Fibroblast of lung (primary cell): ENCODE data around the gene PEX12. TPM values are rescaled to one million over a fixed set of nuclear protein-coding genes. Genes with fewer than 3 reads are reported as not detected.

Experiments
- polyA plus RNA-seq, 2 donors: library from polyadenylated mRNA; depleted of rRNA in 1 of 2; stranded (reverse) in 1 of 2; unstranded in 1 of 2; fragments of >200 nt; gene quantifications; 2 replicates each; pipeline ENCODE4 v1.2.1, GENCODE V29; 2011 to 2012; ENCODE audit warnings: missing spikeins in 1 of 2
- total RNA-seq: library from RNA; depleted of rRNA; stranded (reverse); fragments of >200 nt; gene quantifications from 2 replicates; pipeline ENCODE4 v1.2.1, GENCODE V29; 2014

PEX12 gene
- total and polyA plus RNA-seq, 2 donors (not counting 1 experiment from before 2014, with no cell fraction given), result 7.1 to 9.5 TPM

Other genes starting within 250 kb of the PEX12 start
- gene SLFN11, start 204.9 kb downstream of the PEX12 start, total RNA-seq, result 74.1 and 102 TPM in 2 replicates
- 61.3 and 63.6 TPM in 2 replicates for gene SLFN11, start 204.9 kb downstream of the PEX12 start, polyA plus RNA-seq
- gene SLFN12, start 146.1 kb downstream of the PEX12 start, total RNA-seq, result 26.2 and 34.0 TPM in 2 replicates
- gene SLFN12, start 146.1 kb downstream of the PEX12 start, polyA plus RNA-seq, result 17.1 and 26.1 TPM in 2 replicates
- gene SLFN13, start 129.8 kb downstream of the PEX12 start, total RNA-seq, result 2.0 and 2.1 TPM in 2 replicates
- 1.3 TPM in 2 replicates for gene SLFN13, start 129.8 kb downstream of the PEX12 start, polyA plus RNA-seq
- gene SLFN12L, start 40.9 kb downstream of the PEX12 start, total RNA-seq, result 0.17 and 0.26 TPM in 2 replicates
- 0.08 and 0.09 TPM in 2 replicates for gene SLFN12L, start 40.9 kb downstream of the PEX12 start, polyA plus RNA-seq
- gene SLFN14, start 17.8 kb downstream of the PEX12 start, total RNA-seq, result not detected in 2 replicates
- gene SLFN14, start 17.8 kb downstream of the PEX12 start, polyA plus RNA-seq, result not detected in 2 replicates
- 61.6 and 109 TPM in 2 replicates for gene AP2B1, start 8.8 kb upstream of the PEX12 start, total RNA-seq
- 226 and 236 TPM in 2 replicates for gene AP2B1, start 8.8 kb upstream of the PEX12 start, polyA plus RNA-seq
- 1.5 and 4.1 TPM in 2 replicates for gene RASL10B, start 153.1 kb upstream of the PEX12 start, total RNA-seq
- gene RASL10B, start 153.1 kb upstream of the PEX12 start, polyA plus RNA-seq, result 0.44 and 0.78 TPM in 2 replicates
- gene GAS2L2, start 174.7 kb upstream of the PEX12 start, total RNA-seq, result not detected in 2 replicates
- gene GAS2L2, start 174.7 kb upstream of the PEX12 start, polyA plus RNA-seq, result not detected in 2 replicates
- not detected in 2 replicates for gene C17orf50, start 182.3 kb upstream of the PEX12 start, total RNA-seq
- gene C17orf50, start 182.3 kb upstream of the PEX12 start, polyA plus RNA-seq, result not detected in 2 replicates
- gene MMP28, start 217.1 kb upstream of the PEX12 start, total RNA-seq, result 2.8 and 4.6 TPM in 2 replicates
- gene MMP28, start 217.1 kb upstream of the PEX12 start, polyA plus RNA-seq, result 0.49 and 1.1 TPM in 2 replicates
- 57.8 and 84.1 TPM in 2 replicates for gene TAF15, start 230.9 kb upstream of the PEX12 start, total RNA-seq
- 22.9 and 30.5 TPM in 2 replicates for gene TAF15, start 230.9 kb upstream of the PEX12 start, polyA plus RNA-seq